ENCODE results near the gene KCNAB3.

Gene KCNAB3

DNA sequence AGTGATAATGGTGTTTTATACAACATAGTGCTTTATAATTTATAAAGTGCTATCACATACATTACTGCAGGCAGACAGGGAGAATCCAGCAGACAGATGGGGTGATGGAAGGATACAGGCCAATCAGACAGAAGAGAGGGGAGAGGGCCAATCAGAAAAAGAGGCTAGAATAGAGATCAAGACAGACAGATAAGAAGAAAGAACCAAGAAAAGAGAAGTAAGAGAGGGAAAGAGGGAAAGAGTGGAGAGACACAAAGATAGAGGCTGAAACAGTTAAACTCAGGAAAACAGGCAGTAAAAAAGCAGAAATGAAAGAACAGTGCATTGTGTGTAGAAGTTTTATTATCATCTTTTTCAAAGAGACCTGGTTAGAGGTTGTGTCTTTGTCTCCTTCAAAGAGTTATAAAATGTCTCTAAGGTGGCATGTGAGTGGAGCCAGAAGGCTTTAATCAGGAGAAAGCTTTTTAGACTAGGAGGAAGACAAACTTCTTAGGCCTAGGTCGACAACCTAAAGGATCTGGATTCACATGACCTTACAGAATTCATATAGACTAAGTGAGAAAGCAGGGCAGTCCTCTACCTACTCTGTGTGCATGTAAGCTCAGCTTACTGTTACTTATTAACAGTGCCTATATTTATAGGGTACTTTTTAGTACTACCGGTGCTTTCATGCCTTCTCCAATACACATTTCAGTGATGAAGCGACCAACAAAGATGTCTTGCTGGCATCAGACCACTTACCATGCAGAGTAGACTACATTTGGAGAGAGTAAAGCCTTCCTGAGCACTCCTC is 49.4 kb downstream of the KCNAB3 start:
- no peak for DNase-seq (ENCODE audit: low read depth in 2 of 2)

DNA sequence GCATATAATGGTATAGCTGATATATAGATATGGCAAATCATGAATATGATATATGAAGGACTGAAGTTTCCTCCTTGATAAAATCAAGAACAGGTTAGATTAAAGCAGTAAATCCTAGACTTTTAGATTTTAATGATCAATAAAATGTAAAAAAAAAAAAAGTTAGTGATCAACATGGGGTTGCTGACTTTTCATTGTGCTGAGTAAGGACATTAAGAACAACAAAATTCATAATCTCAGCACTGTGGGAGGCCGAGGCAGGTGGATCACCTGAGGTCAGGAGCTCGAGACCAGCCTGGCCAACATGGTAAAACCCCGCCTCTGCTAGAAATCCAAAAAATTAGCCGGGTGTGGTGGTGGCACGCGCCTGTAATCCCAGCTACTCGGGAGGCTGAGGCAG is 51.4 kb downstream of the KCNAB3 start:
- no peak for DNase-seq (ENCODE audit: low read depth in 2 of 2)

DNA sequence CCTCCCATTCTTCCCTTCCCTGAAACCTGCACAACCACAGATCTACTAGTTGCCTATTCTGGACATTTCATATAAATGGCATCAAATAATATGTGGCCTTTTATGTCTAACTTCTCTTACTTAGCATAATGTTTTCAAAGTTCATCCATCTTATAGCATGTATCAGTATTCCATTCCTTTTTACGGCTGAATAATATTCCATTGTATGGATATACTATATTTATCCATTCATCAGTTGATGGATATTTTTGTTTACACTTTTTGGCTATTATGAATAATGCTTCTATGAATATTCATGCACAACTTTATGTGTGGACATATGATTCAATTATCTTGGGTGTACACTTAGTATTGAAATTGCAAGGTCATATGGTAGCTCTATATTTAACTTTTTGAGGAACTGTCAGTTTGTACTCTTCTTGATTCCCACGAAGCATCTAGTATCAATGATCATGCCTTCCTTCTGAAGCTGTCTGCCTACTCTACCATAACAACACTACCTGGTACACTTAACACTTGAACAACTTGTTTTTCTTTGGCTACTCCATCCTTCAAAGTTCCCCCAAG is 53.8 kb downstream of the KCNAB3 start:
- DNase-seq (ENCODE audit: low read depth in 2 of 2), result no peak

- no peak for DNase-seq (ENCODE audit: low read depth in 2 of 2)
Measured at GRCh38 chr17:7873051-7873450, 56.6 kb downstream of the KCNAB3 start.

Measured in stimulated activated CD8-positive, alpha-beta memory T cell treated with anti-CD3 and anti-CD28 coated beads, Interleukin-7, amount 100 ng/mL, for 4 hours (primary cell).